Mesenchymal stem cell (in vitro differentiated cells and primary cell): Measurements from ENCODE around the gene ARHGAP23.
"Not testable (repeated sequence)": the region's sequence is repeated elsewhere in the genome, so short reads cannot be mapped to it uniquely, and the experiment has no call there.

Experiments
- DNase-seq: peaks from one replicate; pipeline ENCODE4 v3.0.0-alpha.2; 2013
- H2AFZ ChIP-seq: one replicate; pipeline ENCODE4 v1.6.1; 2013; ENCODE audit warnings: low read depth, mild to moderate bottlenecking, control low read depth, inconsistent platforms, low read length, moderate library complexity
- H2AK5ac ChIP-seq: 2 replicates; pipeline ENCODE4 v1.6.1; 2013; ENCODE audit warnings: low read length, moderate library complexity, mild to moderate bottlenecking, inconsistent platforms; ENCODE audit not compliant: severe bottlenecking
- H2BK120ac ChIP-seq: one replicate; pipeline ENCODE4 v1.6.1; 2013; ENCODE audit warnings: low read depth, mild to moderate bottlenecking, inconsistent platforms, low read length, moderate library complexity
- H2BK12ac ChIP-seq, 2 experiments: one replicate each; pipeline ENCODE4 v1.6.1; 2013; ENCODE audit warnings: inconsistent platforms in 2 of 2, low read length in 2 of 2, mild to moderate bottlenecking in 2 of 2, moderate library complexity in 2 of 2, control low read depth in 1 of 2
- H2BK15ac ChIP-seq: one replicate; pipeline ENCODE4 v1.6.1; 2013; ENCODE audit warnings: mild to moderate bottlenecking, low read depth, inconsistent platforms; ENCODE audit not compliant: poor library complexity, severe bottlenecking
- H2BK5ac ChIP-seq: 2 replicates; pipeline ENCODE4 v1.6.1; 2013; ENCODE audit warnings: low read depth, mild to moderate bottlenecking, low read length, control low read depth, inconsistent platforms; ENCODE audit not compliant: poor library complexity, severe bottlenecking
- H3K14ac ChIP-seq, 2 experiments: one replicate each; pipeline ENCODE4 v1.6.1; 2013; ENCODE audit warnings: inconsistent platforms in 2 of 2, low read length in 2 of 2, control low read depth in 1 of 2, mild to moderate bottlenecking in 1 of 2, moderate library complexity in 1 of 2
- H3K18ac ChIP-seq, 2 experiments: one replicate each; pipeline ENCODE4 v1.6.1; 2013; ENCODE audit warnings: inconsistent platforms in 2 of 2, low read length in 2 of 2, control low read depth in 1 of 2, low read depth in 1 of 2, mild to moderate bottlenecking in 1 of 2
- H3K23ac ChIP-seq, 2 experiments: one replicate each; pipeline ENCODE4 v1.6.1; 2013; ENCODE audit warnings: inconsistent platforms in 2 of 2, low read length in 2 of 2, mild to moderate bottlenecking in 2 of 2, moderate library complexity in 2 of 2, control low read depth in 1 of 2
- H3K27ac ChIP-seq: 2 replicates; pipeline ENCODE4 v1.5.1; 2013; ENCODE audit warnings: mild to moderate bottlenecking, moderate library complexity, low read length, control low read depth, inconsistent platforms; ENCODE audit not compliant: poor library complexity, severe bottlenecking
- H3K27me3 ChIP-seq, 2 experiments: 2 replicates each; pipeline versions ENCODE4 v1.6.1 to v1.7.0; 2013; ENCODE audit warnings: low read length in 2 of 2, mild to moderate bottlenecking in 2 of 2, moderate library complexity in 2 of 2, control low read depth in 1 of 2, inconsistent platforms in 1 of 2; ENCODE audit not compliant: control insufficient read depth in 1 of 2, insufficient read depth in 1 of 2
- H3K36me3 ChIP-seq, 2 experiments: 2 replicates each; pipeline versions ENCODE4 v1.6.1 to v1.7.0; 2013; ENCODE audit warnings: low read length in 2 of 2, control low read depth in 1 of 2, inconsistent platforms in 1 of 2, low read depth in 1 of 2, mild to moderate bottlenecking in 1 of 2; ENCODE audit not compliant: insufficient read depth in 2 of 2, control insufficient read depth in 1 of 2
- H3K4ac ChIP-seq, 2 experiments: one replicate each; pipeline ENCODE4 v1.6.1; 2013; ENCODE audit warnings: inconsistent platforms in 2 of 2, low read length in 2 of 2, mild to moderate bottlenecking in 2 of 2, moderate library complexity in 2 of 2, control low read depth in 1 of 2, low read depth in 1 of 2
- H3K4me1 ChIP-seq: 2 replicates; pipeline ENCODE4 v1.6.1; 2013; ENCODE audit warnings: low read depth, low read length, control low read depth; ENCODE audit not compliant: control insufficient read depth, insufficient read depth
- H3K4me2 ChIP-seq: 2 replicates; pipeline ENCODE4 v1.6.1; 2013; ENCODE audit warnings: low read length, mild to moderate bottlenecking, inconsistent platforms; ENCODE audit not compliant: poor library complexity, severe bottlenecking
- H3K4me3 ChIP-seq, 2 experiments: 2 replicates each; pipeline versions ENCODE4 v1.5.1 to v1.7.0; 2013; ENCODE audit warnings: low read length in 2 of 2, mild to moderate bottlenecking in 2 of 2, control low read depth in 1 of 2, low read depth in 1 of 2; ENCODE audit not compliant: insufficient read depth in 1 of 2
- H3K79me1 ChIP-seq: replicated peaks from 2 replicates; pipeline ENCODE4 v1.6.1; 2013; ENCODE audit warnings: mild to moderate bottlenecking, control low read depth, low read length, inconsistent platforms; ENCODE audit not compliant: poor library complexity, severe bottlenecking
- H3K9ac ChIP-seq: 2 replicates; pipeline ENCODE4 v1.7.0; 2013; ENCODE audit warnings: mild to moderate bottlenecking, low read length, moderate library complexity
- H3K9me3 ChIP-seq: 2 replicates; pipeline ENCODE4 v1.7.0; 2013; ENCODE audit warnings: mild to moderate bottlenecking, low read length; ENCODE audit not compliant: control insufficient read depth
- H4K8ac ChIP-seq: one replicate; pipeline ENCODE4 v1.6.1; 2013; ENCODE audit warnings: inconsistent platforms, mild to moderate bottlenecking, low read length, moderate library complexity
- H4K91ac ChIP-seq: one replicate; pipeline ENCODE4 v1.6.1; 2013; ENCODE audit warnings: mild to moderate bottlenecking, low read length, inconsistent platforms
- WGBS: methylation state at CpG from one replicate; pipeline ENCODE4 v1.1.7; 2013; ENCODE audit warnings: mixed read lengths; 5-methylcytosine and 5-hydroxymethylcytosine counted together

The ARHGAP23 gene

GRCh38 chr17:38474666-38475065 is 46.4 kb downstream of the ARHGAP23 start:
- H2BK120ac ChIP-seq, H3K4me3 ChIP-seq, H2BK5ac ChIP-seq, H3K23ac ChIP-seq, H2AFZ ChIP-seq, H2AK5ac ChIP-seq, H4K8ac ChIP-seq, H3K18ac ChIP-seq, H3K27me3 ChIP-seq, H3K14ac ChIP-seq, H2BK12ac ChIP-seq, H3K27ac ChIP-seq, H3K9me3 ChIP-seq, H3K9ac ChIP-seq, H2BK15ac ChIP-seq, H4K91ac ChIP-seq, H3K4ac ChIP-seq, H3K4me2 ChIP-seq: not testable (repeated sequence)
- Histone ChIP-seq H3K36me3 (peaks cover 42 to 85% of the 10 kb centered on the region in 2 experiments), H3K79me1 (peaks cover 12% of the 10 kb centered on the region), H3K4me1 (peaks cover 34% of the 10 kb centered on the region)
- 70% methylated on average over 8 of the region's 8 CpGs for WGBS
- DNase-seq: peak; percentile 51

GRCh38 chr17:38476549-38476948 is 48.3 kb downstream of the ARHGAP23 start:
- Histone ChIP-seq H3K4me1 (peaks cover 28% of the 10 kb centered on the region), H3K27ac (no peak overlapping the region), H3K4me2 (no peak overlapping the region), H3K18ac (no peak overlapping the region), H3K9ac (no peak overlapping the region), H2AFZ (no peak overlapping the region), H4K91ac (no peak overlapping the region), H2BK15ac (no peak overlapping the region), H3K36me3 (peaks cover 41 to 78% of the 10 kb centered on the region in 2 experiments), H3K4me3 (no peak overlapping the region), H3K27me3 (no peaks in the 10 kb centered on the region), H3K23ac (no peak overlapping the region), H2AK5ac (no peak overlapping the region), H3K4ac (no peak overlapping the region), H3K9me3 (no peaks in the 10 kb centered on the region), H4K8ac (no peak overlapping the region), H2BK120ac (no peak overlapping the region), H2BK5ac (no peak overlapping the region), H2BK12ac (no peak overlapping the region), H3K14ac (no peak overlapping the region), H3K79me1 (peaks cover 12% of the 10 kb centered on the region)
- DNase-seq: no peak
- WGBS: 88% methylated on average over 5 of the region's 7 CpGs

- not testable (repeated sequence) for H3K27me3 ChIP-seq, H3K4me3 ChIP-seq, H4K91ac ChIP-seq, H3K23ac ChIP-seq, H3K14ac ChIP-seq, H3K9me3 ChIP-seq, H3K27ac ChIP-seq, H3K9ac ChIP-seq, H2BK120ac ChIP-seq, H2AK5ac ChIP-seq, H2AFZ ChIP-seq, H3K18ac ChIP-seq, H4K8ac ChIP-seq, H3K4ac ChIP-seq, H2BK15ac ChIP-seq, DNase-seq, H3K4me2 ChIP-seq, H2BK12ac ChIP-seq, H2BK5ac ChIP-seq
- WGBS: 97% methylated on average over 31 of the region's 36 CpGs
- H3K4me1 ChIP-seq: peaks cover 29% of the 10 kb centered on the region
- H3K79me1 ChIP-seq: peaks cover 12% of the 10 kb centered on the region
- peaks cover 38 to 74% of the 10 kb centered on the region in 2 experiments for H3K36me3 ChIP-seq
Observed at GRCh38 chr17:38477417-38477816, 49.2 kb downstream of the ARHGAP23 start.

GRCh38 chr17:38477951-38478350 is 49.7 kb downstream of the ARHGAP23 start:
- not testable (repeated sequence) for H3K18ac ChIP-seq, H3K27ac ChIP-seq, H2BK5ac ChIP-seq, H2AK5ac ChIP-seq, H3K9me3 ChIP-seq, H3K4me2 ChIP-seq, DNase-seq, H3K4me3 ChIP-seq, H4K91ac ChIP-seq, H4K8ac ChIP-seq, H3K14ac ChIP-seq, H3K27me3 ChIP-seq, H2BK15ac ChIP-seq, H2BK120ac ChIP-seq, H3K23ac ChIP-seq, H2BK12ac ChIP-seq, H3K9ac ChIP-seq, H2AFZ ChIP-seq, H3K4ac ChIP-seq
- 97% methylated on average over 13 of the region's 13 CpGs for WGBS
- Histone ChIP-seq H3K79me1 (peaks cover 12% of the 10 kb centered on the region), H3K4me1 (peaks cover 30% of the 10 kb centered on the region), H3K36me3 (peaks cover 39 to 76% of the 10 kb centered on the region in 2 experiments)
